ENCODE measurements around the gene KMT5C.
A peak's percentile ranks its signal among the peaks of the same experiment; 100 is the strongest.

The KMT5C gene

GRCh38 chr19:55348317-55349034 lies 8.8 kb downstream of the KMT5C start:
- no peak for DNase-seq

GRCh38 chr19:55350620-55351315 lies 11.1 kb downstream of the KMT5C start:
- no peak overlapping the region for H2AFZ ChIP-seq (ENCODE audit: insufficient read depth, low read length, poor library complexity)
- H3K9me3 ChIP-seq (ENCODE audit: insufficient read depth, low read depth, low read length), result peaks cover 8% of the 10 kb centered on the region
- peaks cover 1% of the 10 kb centered on the region for H3K79me1 ChIP-seq (ENCODE audit: low read length)
- H3K27me3 ChIP-seq (ENCODE audit: insufficient read depth, low read length), result peaks cover 16% of the 10 kb centered on the region
- H2BK12ac ChIP-seq (ENCODE audit: low read length), result no peak overlapping the region
- no peak overlapping the region for H3K27ac ChIP-seq (ENCODE audit: low read depth, low read length)
- H3K4ac ChIP-seq (ENCODE audit: low read depth, low read length), result no peak overlapping the region
- no peak overlapping the region for H3K18ac ChIP-seq (ENCODE audit: low read length)
- H3K23ac ChIP-seq (ENCODE audit: low read length), result no peak overlapping the region
- no peak overlapping the region for H3K4me3 ChIP-seq (ENCODE audit: low read depth, low read length)
- H3K4me2 ChIP-seq (ENCODE audit: low read length), result no peak overlapping the region
- WGBS (ENCODE audit: extremely low coverage, insufficient coverage, insufficient read length), result no CpG with 5 or more reads among the region's 11 CpGs
- H3K4me1 ChIP-seq (ENCODE audit: control insufficient read depth in 1 of 2, insufficient read depth in 2 of 2, low read length in 2 of 2), result peaks cover 6 to 21% of the 10 kb centered on the region in 2 experiments
- no peak overlapping the region for H4K91ac ChIP-seq (ENCODE audit: low read depth, low read length)
- H3K9ac ChIP-seq (ENCODE audit: low read length), result no peak overlapping the region
- no peak overlapping the region for H4K12ac ChIP-seq (ENCODE audit: low read depth, low read length)
- H3K36me3 ChIP-seq (ENCODE audit: control insufficient read depth in 1 of 2, insufficient read depth in 2 of 2, low read length in 2 of 2), result peaks cover 18 to 24% of the 10 kb centered on the region in 2 experiments
- H2AK5ac ChIP-seq (ENCODE audit: low read length), result no peak overlapping the region
- H2BK5ac ChIP-seq (ENCODE audit: low read depth, low read length, poor library complexity), result no peak overlapping the region
- no peak overlapping the region for H3K14ac ChIP-seq (ENCODE audit: low read length)
- no peak overlapping the region for H4K8ac ChIP-seq (ENCODE audit: low read depth, low read length)
- no peak for DNase-seq
- no peaks in the 10 kb centered on the region for H3K79me2 ChIP-seq (ENCODE audit: control insufficient read depth, insufficient read depth, low read length, poor library complexity)
- no peak overlapping the region for H2BK120ac ChIP-seq (ENCODE audit: insufficient read depth, low read length, poor library complexity)

More at GRCh38 chr19:55348317-55349034, 8.8 kb downstream of the KMT5C start:
- H3K9ac ChIP-seq (ENCODE audit: low read length), result no peak overlapping the region
- no peak overlapping the region for H2BK12ac ChIP-seq (ENCODE audit: low read length)
- H3K14ac ChIP-seq (ENCODE audit: low read length), result no peak overlapping the region
- H3K4me1 ChIP-seq (ENCODE audit: control insufficient read depth in 1 of 2, insufficient read depth in 2 of 2, low read length in 2 of 2), result peaks cover 8 to 19% of the 10 kb centered on the region in 2 experiments
- H3K79me1 ChIP-seq (ENCODE audit: low read length), result peaks cover 12% of the 10 kb centered on the region
- H3K23ac ChIP-seq (ENCODE audit: low read length), result no peak overlapping the region
- no peak overlapping the region for H2AK5ac ChIP-seq (ENCODE audit: low read length)
- H3K4me3 ChIP-seq (ENCODE audit: low read depth, low read length), result no peak overlapping the region
- H3K27ac ChIP-seq (ENCODE audit: low read depth, low read length), result no peak overlapping the region
- H2BK5ac ChIP-seq (ENCODE audit: low read depth, low read length, poor library complexity), result no peak overlapping the region
- H3K4me2 ChIP-seq (ENCODE audit: low read length), result no peak overlapping the region
- no peak overlapping the region for H4K91ac ChIP-seq (ENCODE audit: low read depth, low read length)
- peaks cover 29 to 41% of the 10 kb centered on the region in 2 experiments for H3K36me3 ChIP-seq (ENCODE audit: control insufficient read depth in 1 of 2, insufficient read depth in 2 of 2, low read length in 2 of 2)
- no peak overlapping the region for H2AFZ ChIP-seq (ENCODE audit: insufficient read depth, low read length, poor library complexity)
- peaks cover 10% of the 10 kb centered on the region for H3K27me3 ChIP-seq (ENCODE audit: insufficient read depth, low read length)
- H3K9me3 ChIP-seq (ENCODE audit: insufficient read depth, low read depth, low read length), result peaks cover 3% of the 10 kb centered on the region
- no peak overlapping the region for H4K12ac ChIP-seq (ENCODE audit: low read depth, low read length)
- no peak overlapping the region for H3K18ac ChIP-seq (ENCODE audit: low read length)
- no peak overlapping the region for H3K4ac ChIP-seq (ENCODE audit: low read depth, low read length)
- WGBS (ENCODE audit: extremely low coverage, insufficient coverage, insufficient read length), result no CpG with 5 or more reads among the region's 22 CpGs
- H3K79me2 ChIP-seq (ENCODE audit: control insufficient read depth, insufficient read depth, low read length, poor library complexity), result no peaks in the 10 kb centered on the region
- H2BK120ac ChIP-seq (ENCODE audit: insufficient read depth, low read length, poor library complexity), result no peak overlapping the region
- no peak overlapping the region for H4K8ac ChIP-seq (ENCODE audit: low read depth, low read length)

GRCh38 chr19:55352040-55352439 lies 12.4 kb downstream of the KMT5C start:
- Histone ChIP-seq H2BK5ac (ENCODE audit: low read depth, low read length, poor library complexity) (no peak overlapping the region), H2AK5ac (ENCODE audit: low read length) (no peak overlapping the region), H3K4ac (ENCODE audit: low read depth, low read length) (no peak overlapping the region), H3K18ac (ENCODE audit: low read length) (no peak overlapping the region), H2BK12ac (ENCODE audit: low read length) (no peak overlapping the region), H3K9me3 (ENCODE audit: insufficient read depth, low read depth, low read length) (peaks cover 8% of the 10 kb centered on the region), H4K91ac (ENCODE audit: low read depth, low read length) (no peak overlapping the region), H3K27me3 (ENCODE audit: insufficient read depth, low read length) (peaks cover 16% of the 10 kb centered on the region), H3K79me1 (ENCODE audit: low read length) (peaks cover 1% of the 10 kb centered on the region), H2AFZ (ENCODE audit: insufficient read depth, low read length, poor library complexity) (no peak overlapping the region), H4K8ac (ENCODE audit: low read depth, low read length) (no peak overlapping the region), H3K23ac (ENCODE audit: low read length) (no peak overlapping the region), H3K79me2 (ENCODE audit: control insufficient read depth, insufficient read depth, low read length, poor library complexity) (no peaks in the 10 kb centered on the region), H4K12ac (ENCODE audit: low read depth, low read length) (no peak overlapping the region), H3K9ac (ENCODE audit: low read length) (no peak overlapping the region), H3K4me1 (ENCODE audit: control insufficient read depth in 1 of 2, insufficient read depth in 2 of 2, low read length in 2 of 2) (peaks cover 6 to 21% of the 10 kb centered on the region in 2 experiments), H3K27ac (ENCODE audit: low read depth, low read length) (no peak overlapping the region), H3K36me3 (ENCODE audit: control insufficient read depth in 1 of 2, insufficient read depth in 2 of 2, low read length in 2 of 2) (peaks cover 9 to 11% of the 10 kb centered on the region in 2 experiments), H3K14ac (ENCODE audit: low read length) (no peak overlapping the region), H2BK120ac (ENCODE audit: insufficient read depth, low read length, poor library complexity) (no peak overlapping the region), H3K4me3 (ENCODE audit: low read depth, low read length) (no peak overlapping the region), H3K4me2 (ENCODE audit: low read length) (no peak overlapping the region)
- WGBS (ENCODE audit: extremely low coverage, insufficient coverage, insufficient read length), result no CpG with 5 or more reads among the region's 6 CpGs
- no peak for DNase-seq

- no peak overlapping the region for H4K91ac ChIP-seq (ENCODE audit: low read depth, low read length)
- WGBS (ENCODE audit: extremely low coverage, insufficient coverage, insufficient read length), result no CpG with 5 or more reads among the region's 25 CpGs
Measured at GRCh38 chr19:55352549-55353145, 13.0 kb downstream of the KMT5C start.

More at GRCh38 chr19:55352549-55353145, 13.0 kb downstream of the KMT5C start:
- DNase-seq, result peak in 1 of 2 donors; percentile 30
- Histone ChIP-seq H2BK120ac (ENCODE audit: insufficient read depth, low read length, poor library complexity) (no peak overlapping the region), H3K23ac (ENCODE audit: low read length) (no peak overlapping the region), H3K79me2 (ENCODE audit: control insufficient read depth, insufficient read depth, low read length, poor library complexity) (no peaks in the 10 kb centered on the region), H4K8ac (ENCODE audit: low read depth, low read length) (no peak overlapping the region), H3K18ac (ENCODE audit: low read length) (no peak overlapping the region), H3K27ac (ENCODE audit: low read depth, low read length) (no peak overlapping the region), H2AFZ (ENCODE audit: insufficient read depth, low read length, poor library complexity) (no peak overlapping the region), H3K4me3 (ENCODE audit: low read depth, low read length) (no peak overlapping the region), H2AK5ac (ENCODE audit: low read length) (no peak overlapping the region), H3K79me1 (ENCODE audit: low read length) (peaks cover 1% of the 10 kb centered on the region), H3K14ac (ENCODE audit: low read length) (no peak overlapping the region), H3K36me3 (ENCODE audit: control insufficient read depth in 1 of 2, insufficient read depth in 2 of 2, low read length in 2 of 2) (peaks cover 4 to 6% of the 10 kb centered on the region in 2 experiments), H3K27me3 (ENCODE audit: insufficient read depth, low read length) (peaks cover 16% of the 10 kb centered on the region), H4K12ac (ENCODE audit: low read depth, low read length) (no peak overlapping the region), H2BK5ac (ENCODE audit: low read depth, low read length, poor library complexity) (no peak overlapping the region), H3K9me3 (ENCODE audit: insufficient read depth, low read depth, low read length) (peaks cover 8% of the 10 kb centered on the region), H3K4ac (ENCODE audit: low read depth, low read length) (no peak overlapping the region), H3K4me2 (ENCODE audit: low read length) (no peak overlapping the region), H3K9ac (ENCODE audit: low read length) (no peak overlapping the region), H3K4me1 (ENCODE audit: control insufficient read depth in 1 of 2, insufficient read depth in 2 of 2, low read length in 2 of 2) (peaks cover 6 to 21% of the 10 kb centered on the region in 2 experiments), H2BK12ac (ENCODE audit: low read length) (no peak overlapping the region)

Data from trophoblast cell (in vitro differentiated cells and primary cell).